Muscle layer of duodenum (tissue), 2 donors: ENCODE data around the gene OR56A3.

Experiments
- H3K27ac ChIP-seq: one replicate; pipeline ENCODE4 v1.7.0; 2013; ENCODE audit warnings: mild to moderate bottlenecking, low read length
- H3K27me3 ChIP-seq: one replicate; pipeline ENCODE4 v1.7.0; 2013; ENCODE audit warnings: low read depth, mild to moderate bottlenecking, control low read depth, low read length
- H3K36me3 ChIP-seq, 2 donors: one replicate each; pipeline ENCODE4 v1.7.0; 2013; ENCODE audit warnings: low read length in 2 of 2, control low read depth in 1 of 2, mild to moderate bottlenecking in 1 of 2; ENCODE audit not compliant: insufficient read depth in 2 of 2, control insufficient read depth in 1 of 2
- H3K4me1 ChIP-seq, 2 donors: one replicate each; pipeline ENCODE4 v1.7.0; 2013; ENCODE audit warnings: low read length in 2 of 2, mild to moderate bottlenecking in 2 of 2, control low read depth in 1 of 2, moderate library complexity in 1 of 2; ENCODE audit not compliant: insufficient read depth in 2 of 2, control insufficient read depth in 1 of 2
- H3K4me3 ChIP-seq, 2 donors: one replicate each; pipeline ENCODE4 v1.7.0; 2013; ENCODE audit warnings: low read length in 2 of 2, low read depth in 1 of 2, mild to moderate bottlenecking in 1 of 2
- H3K9me3 ChIP-seq, 2 donors: one replicate each; pipeline ENCODE4 v1.7.0; 2013; ENCODE audit warnings: low read length in 2 of 2, control low read depth in 1 of 2, mild to moderate bottlenecking in 1 of 2; ENCODE audit not compliant: control insufficient read depth in 1 of 2
- donor health status: healthy.

OR56A3 gene, protein sequence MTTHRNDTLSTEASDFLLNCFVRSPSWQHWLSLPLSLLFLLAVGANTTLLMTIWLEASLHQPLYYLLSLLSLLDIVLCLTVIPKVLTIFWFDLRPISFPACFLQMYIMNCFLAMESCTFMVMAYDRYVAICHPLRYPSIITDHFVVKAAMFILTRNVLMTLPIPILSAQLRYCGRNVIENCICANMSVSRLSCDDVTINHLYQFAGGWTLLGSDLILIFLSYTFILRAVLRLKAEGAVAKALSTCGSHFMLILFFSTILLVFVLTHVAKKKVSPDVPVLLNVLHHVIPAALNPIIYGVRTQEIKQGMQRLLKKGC

GRCh38 chr11:5941951-5942350 is at the start of gene OR56A3:
Gene OR56A3, plus strand, starts transcription at chr11:5942251. Its CDS starts 5,096 bp downstream, at chr11:5947347.
- Histone ChIP-seq H3K36me3 (no peaks in the 10 kb centered on the region), H3K4me1 (no peaks in the 10 kb centered on the region), H3K4me3 (no peak within 1 kb of the TSS), H3K27ac (no peak within 1 kb of the TSS), H3K27me3 (no peaks in the 10 kb centered on the region), H3K9me3 (peaks cover 0 to 5% of the 10 kb centered on the region in 2 donors)

GRCh38 chr11:5892908-5893307 is 49.1 kb upstream of the OR56A3 start, which contains the start of gene OR52E5:
Gene OR52E5, plus strand, starts transcription at chr11:5893208. Its CDS starts 7,569 bp downstream, at chr11:5900777.
- Histone ChIP-seq H3K4me3 (no peak within 1 kb of the TSS), H3K9me3 (no peaks in the 10 kb centered on the region), H3K36me3 (no peaks in the 10 kb centered on the region), H3K4me1 (no peaks in the 10 kb centered on the region), H3K27me3 (no peaks in the 10 kb centered on the region), H3K27ac (no peak within 1 kb of the TSS)

DNA sequence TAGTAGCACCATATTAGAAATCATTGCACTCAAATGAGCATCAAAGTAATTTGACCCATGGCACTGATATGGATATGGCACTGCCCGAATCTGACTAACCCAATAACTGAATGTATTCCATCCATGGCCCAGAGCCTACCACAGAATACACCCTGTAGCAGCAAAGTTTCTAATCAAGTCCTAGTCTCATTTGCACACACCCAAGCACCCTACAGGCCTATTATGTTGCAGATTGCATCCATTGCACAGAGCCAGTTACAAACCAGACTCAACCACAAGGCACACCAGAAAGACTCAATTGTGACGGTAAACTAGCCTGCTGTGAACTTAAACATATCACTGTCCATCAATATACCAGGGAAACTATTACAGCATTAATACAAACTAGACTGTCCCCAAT is 42.5 kb upstream of the OR56A3 start:
- Histone ChIP-seq H3K4me1 (no peaks in the 10 kb centered on the region), H3K27me3 (no peaks in the 10 kb centered on the region)

DNA sequence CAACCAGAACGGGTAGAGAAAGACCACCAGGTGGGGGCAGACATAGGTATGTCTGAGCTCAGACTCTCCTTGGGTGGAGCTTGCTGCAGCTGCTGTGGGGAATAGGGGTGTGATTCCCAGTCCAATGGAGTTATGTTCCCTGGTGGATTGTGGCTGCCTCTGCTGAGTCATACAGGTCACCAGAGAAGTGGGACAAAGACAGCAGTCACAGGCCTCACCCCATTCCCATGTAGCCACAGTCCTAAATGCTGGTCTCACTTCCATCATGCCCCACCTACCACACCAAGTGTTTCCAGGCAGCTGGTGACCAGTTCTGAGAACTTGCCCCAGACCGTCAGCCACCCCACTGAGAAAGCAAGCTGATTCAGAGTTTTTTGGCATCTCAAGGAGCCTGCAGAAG is 31.5 kb upstream of the OR56A3 start:
- Histone ChIP-seq H3K36me3 (no peaks in the 10 kb centered on the region), H3K4me1 (no peaks in the 10 kb centered on the region), H3K4me3 (no peak overlapping the region), H3K9me3 (peaks cover 0 to 5% of the 10 kb centered on the region in 2 donors), H3K27ac (no peak overlapping the region), H3K27me3 (no peaks in the 10 kb centered on the region)

More for the DNA sequence above, 42.5 kb upstream of the OR56A3 start:
- Histone ChIP-seq H3K4me3 (no peak overlapping the region), H3K36me3 (no peaks in the 10 kb centered on the region), H3K9me3 (no peaks in the 10 kb centered on the region), H3K27ac (no peak overlapping the region)

GRCh38 chr11:5922749-5923426 is 19.2 kb upstream of the OR56A3 start:
- Histone ChIP-seq H3K27me3 (no peaks in the 10 kb centered on the region), H3K4me1 (no peaks in the 10 kb centered on the region), H3K9me3 (peaks cover 0 to 6% of the 10 kb centered on the region in 2 donors), H3K36me3 (no peaks in the 10 kb centered on the region), H3K27ac (no peak overlapping the region), H3K4me3 (no peak overlapping the region)

GRCh38 chr11:5923427-5923776 is 18.6 kb upstream of the OR56A3 start:
- Histone ChIP-seq H3K27me3 (no peaks in the 10 kb centered on the region), H3K4me3 (no peak overlapping the region), H3K9me3 (peaks cover 0 to 11% of the 10 kb centered on the region in 2 donors), H3K27ac (no peak overlapping the region), H3K4me1 (no peaks in the 10 kb centered on the region), H3K36me3 (no peaks in the 10 kb centered on the region)

- H3K36me3 ChIP-seq: no peaks in the 10 kb centered on the region
- no peak overlapping the region for H3K27ac ChIP-seq
- no peaks in the 10 kb centered on the region for H3K27me3 ChIP-seq
- H3K9me3 ChIP-seq: peaks cover 0 to 13% of the 10 kb centered on the region in 2 donors
- H3K4me1 ChIP-seq: no peaks in the 10 kb centered on the region
- H3K4me3 ChIP-seq: no peak overlapping the region
These were observed 18.3 kb upstream of the OR56A3 start for GRCh38 chr11:5923794-5924193.

DNA sequence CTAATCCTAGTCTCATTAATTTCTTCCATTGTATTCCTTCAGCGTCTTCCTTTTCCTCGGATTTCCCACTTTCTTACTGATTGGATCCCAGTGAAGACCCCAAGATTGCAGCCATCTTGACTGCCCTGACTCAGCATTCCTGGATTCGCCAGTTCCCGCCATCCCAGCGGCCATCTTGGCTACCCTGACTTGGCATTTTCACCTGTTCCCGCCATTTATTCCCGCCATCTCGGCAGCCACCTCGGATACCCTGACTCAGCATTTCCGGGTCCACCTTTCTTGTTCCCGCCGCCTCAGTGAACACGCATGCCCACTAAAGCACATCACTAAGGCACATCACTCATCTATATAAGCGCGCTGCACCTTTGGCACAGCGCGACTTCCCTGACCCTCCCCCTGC is 13.8 kb upstream of the OR56A3 start:
- Histone ChIP-seq H3K27ac (no peak overlapping the region), H3K27me3 (no peaks in the 10 kb centered on the region), H3K36me3 (no peaks in the 10 kb centered on the region), H3K4me1 (no peaks in the 10 kb centered on the region), H3K9me3 (peaks cover 0 to 15% of the 10 kb centered on the region in 2 donors), H3K4me3 (no peak overlapping the region)

DNA sequence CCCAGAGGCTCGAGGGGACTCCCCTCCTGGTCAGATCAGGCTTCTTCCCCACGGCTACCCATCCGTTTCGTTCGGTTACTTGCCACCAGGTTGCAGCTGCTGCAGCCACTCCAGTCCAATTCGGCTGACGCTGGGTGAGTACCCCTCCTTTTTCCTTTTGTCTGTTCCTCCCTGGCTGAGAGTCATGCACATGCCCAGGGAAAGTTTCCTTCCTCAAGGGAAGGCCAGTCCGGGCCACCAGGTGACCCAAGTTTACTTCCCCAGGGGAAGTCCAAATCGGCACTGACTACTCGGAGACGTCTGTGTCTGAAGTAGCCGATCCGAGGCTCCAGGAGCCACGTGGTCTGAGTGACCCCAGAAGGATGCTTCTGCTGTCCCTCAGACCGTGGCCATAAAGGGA is 13.2 kb upstream of the OR56A3 start:
- Histone ChIP-seq H3K4me3 (no peak overlapping the region), H3K4me1 (no peaks in the 10 kb centered on the region), H3K27me3 (no peaks in the 10 kb centered on the region), H3K27ac (no peak overlapping the region), H3K9me3 (peaks cover 0 to 15% of the 10 kb centered on the region in 2 donors), H3K36me3 (no peaks in the 10 kb centered on the region)

DNA sequence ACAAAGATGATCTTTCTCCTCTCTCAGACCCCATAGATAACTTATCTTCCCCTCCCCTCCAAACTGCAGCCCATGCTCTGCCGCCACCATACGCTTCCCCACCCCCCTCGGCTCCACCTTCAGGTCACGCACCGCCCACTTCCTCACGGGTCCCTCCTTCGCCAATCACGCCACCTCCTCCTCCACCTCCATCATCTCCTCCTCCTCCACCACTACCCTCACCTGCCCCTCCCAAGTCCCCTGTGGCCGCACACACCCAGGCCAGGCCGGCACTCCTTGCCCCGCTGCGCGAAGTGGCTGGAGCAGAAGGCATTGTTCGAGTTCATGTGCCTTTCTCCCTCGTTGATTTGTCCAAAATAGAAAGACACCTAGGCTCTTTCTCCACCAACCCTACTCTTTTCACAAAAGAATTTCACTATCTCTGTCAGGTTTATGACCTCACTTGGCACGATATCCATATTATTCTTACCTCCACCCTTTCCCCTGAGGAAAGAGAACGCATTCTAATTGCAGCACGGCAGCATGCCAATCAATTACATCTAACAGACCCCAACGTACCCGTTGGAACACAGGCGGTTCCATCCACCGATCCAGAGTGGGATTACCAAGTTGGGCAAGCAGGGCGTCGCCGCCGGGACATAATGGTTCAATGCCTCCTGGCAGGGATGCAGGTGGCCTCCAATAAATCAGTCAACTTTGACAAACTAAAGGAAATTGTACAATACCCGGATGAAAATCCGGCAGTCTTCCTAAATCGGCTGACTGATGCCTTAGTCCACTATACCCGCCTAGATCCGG is 12.3 kb upstream of the OR56A3 start:
- Histone ChIP-seq H3K27me3 (no peaks in the 10 kb centered on the region), H3K27ac (no peak overlapping the region), H3K4me1 (no peaks in the 10 kb centered on the region), H3K9me3 (peaks cover 0 to 13% of the 10 kb centered on the region in 2 donors), H3K4me3 (no peak overlapping the region), H3K36me3 (no peaks in the 10 kb centered on the region)

GRCh38 chr11:5930614-5931013 is 11.4 kb upstream of the OR56A3 start:
- H3K9me3 ChIP-seq: peaks cover 0 to 13% of the 10 kb centered on the region in 2 donors
- H3K4me1 ChIP-seq: no peaks in the 10 kb centered on the region
- no peak overlapping the region for H3K4me3 ChIP-seq
- no peaks in the 10 kb centered on the region for H3K36me3 ChIP-seq
- no peak overlapping the region for H3K27ac ChIP-seq
- H3K27me3 ChIP-seq: no peaks in the 10 kb centered on the region
